ENCODE data around the gene EVA1B. TPM values are rescaled to one million over a fixed set of nuclear protein-coding genes. Genes with fewer than 3 reads are reported as not detected.

Gene EVA1B
- total RNA-seq, 1 donor = 16.3 TPM

DNA sequence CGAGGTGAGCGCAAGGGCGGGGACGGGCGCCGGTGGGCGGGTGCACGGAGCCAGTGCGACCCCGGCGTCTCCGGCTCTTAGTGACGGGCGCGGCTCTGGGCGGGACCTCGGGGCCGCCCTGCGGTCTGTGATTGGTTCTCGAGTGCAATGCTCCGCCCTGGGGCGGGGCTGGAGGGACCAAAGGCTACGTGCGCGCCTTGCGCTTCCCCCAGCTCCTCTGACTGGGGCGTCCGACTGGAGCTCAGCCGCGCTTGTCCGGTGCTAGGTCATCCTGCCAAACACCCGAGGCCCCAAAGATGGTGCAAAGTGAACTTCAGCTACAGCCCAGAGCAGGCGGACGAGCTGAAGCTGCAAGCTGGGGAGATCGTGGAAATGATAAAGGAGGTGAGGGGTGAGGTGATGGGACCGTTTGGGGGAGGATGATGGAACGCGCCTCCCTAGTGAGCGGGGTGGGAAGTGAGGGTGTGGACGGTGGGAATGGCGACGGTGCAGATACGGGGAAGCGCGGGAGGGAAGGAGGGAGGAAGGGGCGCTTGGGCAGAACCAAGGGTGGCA, 16.5 kb downstream of the EVA1B start:
- Histone ChIP-seq H3K27me3 (ENCODE audit: insufficient read depth, low read length) (no peaks in the 10 kb centered on the region), H3K4me3 (ENCODE audit: low read length) (peak overlapping the region; percentile 56), H3K9me3 (ENCODE audit: low read depth, low read length) (no peaks in the 10 kb centered on the region)

DNA sequence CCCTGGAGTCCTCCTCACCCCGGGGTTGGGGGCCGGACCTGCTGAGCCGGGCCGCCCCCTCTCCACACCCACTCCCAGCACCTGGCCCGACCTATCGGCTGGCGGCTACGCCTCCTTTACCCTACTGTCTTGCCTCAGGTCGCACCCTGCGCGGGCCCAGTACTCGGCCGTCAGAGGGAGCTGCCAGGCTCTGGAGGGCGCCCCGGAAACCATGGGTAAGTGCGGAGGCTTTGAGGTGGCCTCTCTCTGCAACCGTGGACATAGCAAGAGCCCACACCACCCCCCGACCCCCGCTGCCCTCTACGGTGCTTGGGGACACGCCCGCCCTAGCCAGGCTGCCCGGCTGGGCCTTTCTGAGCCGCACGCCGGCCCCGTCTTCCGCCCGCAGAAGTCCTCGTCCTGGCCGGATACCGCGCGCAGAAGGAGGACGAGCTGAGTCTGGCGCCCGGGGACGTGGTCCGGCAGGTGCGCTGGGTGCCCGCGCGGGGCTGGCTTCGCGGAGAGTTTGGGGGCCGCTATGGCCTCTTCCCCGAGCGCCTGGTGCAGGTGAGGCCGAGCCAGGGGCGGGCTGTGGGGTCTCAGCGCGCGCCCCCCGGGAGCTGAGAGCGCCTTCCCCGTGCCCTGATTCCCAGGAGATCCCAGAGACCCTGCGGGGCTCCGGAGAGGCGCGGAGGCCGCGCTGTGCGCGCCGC, 17.1 kb downstream of the EVA1B start, which contains the start of gene SH3D21:
Gene SH3D21, plus strand, starts transcription at position 159 of the 692 bp plus-strand sequence. Its CDS starts 53 bp downstream, at position 212.
- peak within 1 kb of the TSS; percentile 56 for H3K4me3 ChIP-seq (ENCODE audit: low read length)
- no peaks in the 10 kb centered on the region for H3K27me3 ChIP-seq (ENCODE audit: insufficient read depth, low read length)
- peaks cover 32% of the 10 kb centered on the region for H3K4me1 ChIP-seq (ENCODE audit: insufficient read depth, low read length)
- H3K9me3 ChIP-seq (ENCODE audit: low read depth, low read length) = no peaks in the 10 kb centered on the region

More for the DNA sequence above, 16.5 kb downstream of the EVA1B start:
- peaks cover 32% of the 10 kb centered on the region for H3K4me1 ChIP-seq (ENCODE audit: insufficient read depth, low read length)

DNA sequence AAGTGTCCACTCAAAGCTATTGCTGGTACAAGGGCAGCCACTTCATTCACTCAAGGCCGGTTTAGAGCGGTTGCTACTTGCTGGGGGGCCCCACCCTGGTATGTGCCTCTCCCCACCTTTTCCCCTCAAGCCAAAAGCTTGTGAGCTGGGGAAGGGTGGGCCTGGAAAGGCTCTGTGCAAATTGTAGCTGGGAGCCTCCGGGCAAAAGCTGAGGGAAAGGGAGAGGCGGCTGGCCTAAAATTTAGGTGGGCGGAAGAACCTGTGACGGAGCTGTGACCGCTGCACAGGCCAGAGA, 17.6 kb downstream of the EVA1B start:
- Histone ChIP-seq H3K27me3 (ENCODE audit: insufficient read depth, low read length) (no peaks in the 10 kb centered on the region), H3K9me3 (ENCODE audit: low read depth, low read length) (no peaks in the 10 kb centered on the region), H3K4me1 (ENCODE audit: insufficient read depth, low read length) (peaks cover 32% of the 10 kb centered on the region), H3K4me3 (ENCODE audit: low read length) (no peak overlapping the region)

DNA sequence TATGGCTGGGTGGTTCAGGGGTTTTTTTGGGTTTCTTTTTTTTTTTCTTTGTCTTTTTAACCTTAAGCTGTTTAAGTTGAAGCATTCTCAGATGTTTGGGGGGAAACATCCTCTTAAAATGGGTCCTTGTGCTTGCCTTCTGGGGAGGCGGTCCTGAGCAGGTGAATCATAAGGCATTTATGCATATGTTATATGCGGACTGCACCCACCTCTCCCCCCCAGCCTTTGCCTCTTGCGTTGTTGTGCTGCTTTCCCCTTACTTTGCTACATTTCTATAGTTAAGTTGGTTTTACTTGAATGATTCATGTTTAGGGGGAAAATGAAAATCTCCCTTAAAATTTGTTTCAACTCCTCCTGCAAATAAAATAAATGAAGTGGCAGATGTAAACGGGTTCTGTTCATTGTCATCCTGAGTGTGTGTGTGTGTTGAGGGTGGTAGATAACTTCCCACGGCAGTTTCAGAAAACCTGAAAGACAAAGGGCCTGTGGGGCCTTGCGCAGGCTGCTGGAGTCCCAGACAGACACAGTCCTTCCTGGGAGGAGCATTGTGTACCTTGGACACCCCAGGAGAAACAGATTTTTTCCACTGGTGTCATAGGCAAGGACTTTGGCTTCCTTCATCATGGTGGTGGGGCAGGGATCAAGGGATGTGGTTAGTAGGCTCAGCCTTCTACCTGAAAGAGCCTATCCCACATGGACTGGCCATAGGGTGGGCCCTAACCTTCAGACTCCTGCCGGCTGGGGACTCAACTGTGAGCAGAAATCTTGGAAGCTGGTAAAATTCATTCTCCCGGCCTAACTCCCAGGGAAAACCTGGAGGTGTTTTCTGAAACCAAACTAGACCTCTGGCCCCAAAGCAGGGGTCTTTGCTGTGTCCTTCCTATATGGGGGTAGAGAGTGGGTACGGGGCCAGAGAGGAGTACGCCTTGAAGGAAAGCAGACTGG, 18.2 kb downstream of the EVA1B start:
- Histone ChIP-seq H3K9me3 (ENCODE audit: low read depth, low read length) (no peaks in the 10 kb centered on the region), H3K27me3 (ENCODE audit: insufficient read depth, low read length) (no peaks in the 10 kb centered on the region), H3K4me1 (ENCODE audit: insufficient read depth, low read length) (peaks cover 32% of the 10 kb centered on the region), H3K4me3 (ENCODE audit: low read length) (no peak overlapping the region)

DNA sequence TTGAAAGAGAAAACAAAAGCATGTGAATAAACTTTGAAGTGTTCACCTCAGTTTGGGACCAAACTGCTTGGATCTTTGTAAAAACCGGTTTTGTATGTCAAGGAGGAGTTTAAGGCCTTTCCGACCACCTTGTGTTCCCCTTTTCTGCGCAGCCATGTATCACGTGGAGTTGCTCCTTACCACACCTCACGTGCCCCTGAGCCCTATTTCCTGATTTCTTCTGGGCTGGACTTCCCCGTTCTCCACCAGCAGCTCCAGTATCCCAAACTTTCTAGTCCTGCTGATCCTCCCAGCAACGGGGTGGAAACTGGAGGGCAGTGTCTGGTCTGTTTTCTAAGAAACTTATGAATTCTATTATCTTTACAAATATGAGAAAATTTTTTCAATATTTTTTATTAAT, 18.9 kb downstream of the EVA1B start:
- Histone ChIP-seq H3K4me1 (ENCODE audit: insufficient read depth, low read length) (peaks cover 38% of the 10 kb centered on the region), H3K9me3 (ENCODE audit: low read depth, low read length) (no peaks in the 10 kb centered on the region), H3K27me3 (ENCODE audit: insufficient read depth, low read length) (no peaks in the 10 kb centered on the region), H3K4me3 (ENCODE audit: low read length) (no peak overlapping the region)

DNA sequence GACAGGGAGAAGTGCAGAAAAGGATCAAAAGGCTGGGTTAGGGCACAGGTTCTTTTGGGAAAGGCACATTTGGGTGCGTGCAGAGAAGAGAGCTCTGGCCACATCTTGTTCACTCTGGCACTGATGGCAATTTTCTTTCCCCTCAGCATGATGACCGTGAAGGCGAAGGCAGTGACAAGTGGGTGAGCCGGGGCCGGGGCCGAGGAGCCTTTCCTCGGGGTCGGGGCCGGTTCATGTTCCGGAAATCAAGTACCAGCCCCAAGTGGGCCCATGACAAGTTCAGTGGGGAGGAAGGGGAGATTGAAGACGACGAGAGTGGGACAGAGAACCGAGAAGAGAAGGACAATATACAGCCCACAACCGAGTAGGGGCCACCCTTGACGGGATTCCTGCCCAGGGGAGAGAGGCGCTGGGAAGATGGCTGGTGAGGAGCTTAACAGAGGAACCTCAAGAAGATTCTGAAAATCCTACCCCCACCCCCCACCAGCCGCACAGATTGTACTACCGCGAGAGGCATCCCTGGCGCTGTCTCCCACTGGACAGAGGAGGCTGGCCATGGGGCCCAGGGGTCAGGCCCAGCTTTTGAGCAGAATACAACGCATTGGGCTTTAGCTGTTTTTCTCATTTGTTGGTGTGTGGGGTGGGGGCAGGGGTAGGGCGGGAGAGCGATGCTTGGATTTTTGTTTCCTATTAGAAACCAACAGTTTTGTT, 19.6 kb downstream of the EVA1B start:
- Histone ChIP-seq H3K4me3 (ENCODE audit: low read length) (no peak overlapping the region), H3K27me3 (ENCODE audit: insufficient read depth, low read length) (no peaks in the 10 kb centered on the region), H3K4me1 (ENCODE audit: insufficient read depth, low read length) (peaks cover 38% of the 10 kb centered on the region), H3K9me3 (ENCODE audit: low read depth, low read length) (no peaks in the 10 kb centered on the region)

DNA sequence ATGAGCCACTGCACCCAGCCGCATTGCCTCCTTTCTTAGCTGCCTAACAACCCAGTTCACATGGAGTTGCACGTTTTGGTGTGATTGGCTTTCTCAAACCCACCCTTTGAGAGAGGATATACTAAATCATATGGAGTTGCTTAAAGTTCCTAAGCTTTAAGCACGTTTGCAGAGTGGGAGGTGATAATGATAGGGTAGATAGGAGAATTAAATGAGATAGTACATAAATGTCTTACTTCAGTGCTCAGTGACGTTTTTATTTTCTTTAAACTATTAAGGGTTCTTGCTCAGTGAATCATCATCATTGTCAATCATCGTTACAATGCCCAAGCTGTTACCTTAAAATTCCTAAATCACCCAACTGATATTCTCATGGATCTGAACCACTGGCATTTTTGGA, 20.2 kb downstream of the EVA1B start:
- no peaks in the 10 kb centered on the region for H3K27me3 ChIP-seq (ENCODE audit: insufficient read depth, low read length)
- no peaks in the 10 kb centered on the region for H3K9me3 ChIP-seq (ENCODE audit: low read depth, low read length)
- no peak overlapping the region for H3K4me3 ChIP-seq (ENCODE audit: low read length)
- peaks cover 38% of the 10 kb centered on the region for H3K4me1 ChIP-seq (ENCODE audit: insufficient read depth, low read length)

DNA sequence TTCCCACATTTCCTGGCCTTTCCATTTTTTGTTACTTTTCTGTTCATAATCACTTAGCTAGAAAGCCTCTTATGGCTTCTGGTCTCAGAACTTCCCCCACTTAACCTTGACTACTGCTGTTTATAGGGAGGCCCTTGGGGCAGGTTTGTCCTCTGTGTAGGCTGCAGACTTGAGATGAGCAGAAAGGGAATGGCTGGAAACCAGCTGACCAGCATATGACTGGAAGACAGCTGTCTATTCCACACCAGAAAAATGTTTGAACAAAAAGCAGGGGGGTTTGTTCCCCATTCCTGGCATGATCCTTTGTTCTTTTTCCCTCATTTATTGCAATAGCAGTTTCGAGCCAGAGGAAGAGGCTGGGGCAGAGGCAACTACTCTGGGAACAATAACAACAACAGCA, 22.2 kb downstream of the EVA1B start:
- Histone ChIP-seq H3K4me1 (ENCODE audit: insufficient read depth, low read length) (peaks cover 29% of the 10 kb centered on the region), H3K4me3 (ENCODE audit: low read length) (no peak overlapping the region), H3K27me3 (ENCODE audit: insufficient read depth, low read length) (no peaks in the 10 kb centered on the region), H3K9me3 (ENCODE audit: low read depth, low read length) (no peaks in the 10 kb centered on the region)

DNA sequence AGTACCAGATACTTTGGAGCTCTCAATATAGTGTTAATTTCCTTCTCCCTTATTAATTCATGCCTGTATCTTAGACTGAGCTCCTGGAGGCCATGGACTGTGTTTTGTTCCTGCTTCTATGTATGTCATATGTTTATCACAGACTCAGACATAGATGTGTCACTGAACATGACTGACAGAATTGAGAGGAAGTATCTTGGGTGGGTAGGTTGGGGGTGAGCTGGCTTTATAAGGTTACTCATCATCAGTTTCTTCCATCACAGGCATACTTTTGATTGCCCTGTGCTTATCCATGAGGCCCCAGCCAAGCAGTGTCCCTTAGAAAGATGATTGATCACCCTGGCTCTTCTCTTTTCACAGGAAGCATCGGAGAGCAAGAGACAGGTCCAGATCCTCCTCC, 22.9 kb downstream of the EVA1B start:
- Histone ChIP-seq H3K9me3 (ENCODE audit: low read depth, low read length) (no peaks in the 10 kb centered on the region), H3K4me1 (ENCODE audit: insufficient read depth, low read length) (peaks cover 22% of the 10 kb centered on the region), H3K27me3 (ENCODE audit: insufficient read depth, low read length) (no peaks in the 10 kb centered on the region), H3K4me3 (ENCODE audit: low read length) (no peak overlapping the region)

DNA sequence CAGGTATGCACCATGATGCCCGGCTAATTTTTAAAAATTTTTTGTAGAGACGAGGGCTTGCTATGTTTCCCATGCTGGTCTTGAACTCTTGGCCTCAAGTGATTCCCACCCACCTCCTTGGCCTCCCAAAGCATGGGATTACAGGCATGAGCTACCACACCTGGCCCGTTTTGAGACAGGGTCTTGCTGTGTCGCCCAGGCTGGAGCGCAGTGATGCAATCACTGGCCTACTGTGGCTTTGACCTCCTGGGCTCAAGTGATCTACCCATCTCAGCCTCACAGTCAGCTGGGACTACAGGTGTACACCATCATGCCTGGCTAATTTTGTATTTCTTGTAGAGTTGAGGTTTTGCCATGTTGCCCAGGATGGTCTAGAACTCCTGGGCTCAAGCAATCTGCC, 24.8 kb downstream of the EVA1B start:
- peaks cover 7% of the 10 kb centered on the region for H3K4me1 ChIP-seq (ENCODE audit: insufficient read depth, low read length)
- no peaks in the 10 kb centered on the region for H3K27me3 ChIP-seq (ENCODE audit: insufficient read depth, low read length)
- no peaks in the 10 kb centered on the region for H3K9me3 ChIP-seq (ENCODE audit: low read depth, low read length)
- H3K4me3 ChIP-seq (ENCODE audit: low read length) = no peak overlapping the region

DNA sequence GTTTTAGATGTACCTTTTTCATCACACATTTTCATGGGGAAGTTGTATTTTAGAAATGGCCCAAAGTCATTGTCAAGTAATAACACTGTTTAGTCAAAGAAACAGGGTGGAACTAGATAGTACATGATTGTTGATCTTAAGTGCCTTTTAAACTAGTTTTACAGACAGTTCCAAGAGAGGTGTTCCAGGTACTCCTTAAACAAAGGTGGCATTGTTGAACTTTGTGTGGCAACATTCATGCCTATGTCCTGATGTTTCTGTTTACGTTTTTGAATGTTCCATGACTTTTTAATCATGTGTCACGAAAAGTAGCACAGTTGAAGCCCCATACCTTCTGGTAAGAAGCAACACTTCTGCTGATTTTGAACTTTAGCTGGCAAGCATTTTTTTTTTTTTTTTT, 26.4 kb downstream of the EVA1B start:
- Histone ChIP-seq H3K27me3 (ENCODE audit: insufficient read depth, low read length) (no peaks in the 10 kb centered on the region), H3K4me1 (ENCODE audit: insufficient read depth, low read length) (peaks cover 6% of the 10 kb centered on the region), H3K9me3 (ENCODE audit: low read depth, low read length) (no peaks in the 10 kb centered on the region), H3K4me3 (ENCODE audit: low read length) (no peak overlapping the region)

DNA sequence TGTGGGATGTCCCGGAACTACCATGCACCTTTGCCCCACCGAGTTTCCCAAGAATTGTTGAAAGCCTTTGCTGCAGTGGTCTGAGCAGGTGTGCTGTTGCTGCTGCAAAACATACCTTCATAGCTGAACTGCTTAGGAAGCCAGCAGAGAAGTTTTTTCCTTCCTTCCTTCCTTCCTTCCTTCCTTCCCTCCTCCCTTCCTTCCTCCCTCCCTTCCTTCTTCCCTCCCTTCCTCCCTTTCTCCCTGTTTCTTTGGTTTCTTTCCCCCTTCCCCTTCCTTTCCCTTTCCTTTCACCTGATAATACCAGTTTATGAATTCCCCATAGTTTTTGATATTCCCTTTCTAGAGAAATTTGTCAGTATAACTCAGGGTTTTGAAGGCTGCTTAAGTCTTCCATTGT, 28.1 kb downstream of the EVA1B start:
- Histone ChIP-seq H3K9me3 (ENCODE audit: low read depth, low read length) (no peaks in the 10 kb centered on the region), H3K27me3 (ENCODE audit: insufficient read depth, low read length) (no peaks in the 10 kb centered on the region), H3K4me3 (ENCODE audit: low read length) (no peak overlapping the region), H3K4me1 (ENCODE audit: insufficient read depth, low read length) (peaks cover 6% of the 10 kb centered on the region)

DNA sequence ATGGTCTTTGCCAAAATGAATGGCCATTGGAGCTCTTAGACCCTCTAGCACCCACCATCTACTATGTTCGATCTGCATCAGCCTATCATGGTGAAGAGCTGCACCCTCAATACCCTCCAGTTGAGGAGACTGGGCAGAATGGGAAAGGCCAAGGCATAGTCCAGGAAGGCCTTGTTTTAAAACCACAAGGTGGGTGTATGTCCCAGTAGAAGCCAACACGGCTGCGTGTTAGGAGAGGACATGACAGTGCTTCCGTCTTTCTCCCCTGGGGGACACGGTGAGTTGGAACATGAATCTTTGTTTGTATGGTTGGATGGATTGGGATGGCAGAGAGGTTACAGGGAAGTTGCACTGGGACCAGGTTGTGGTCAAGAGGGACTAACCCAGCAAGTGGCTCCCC, 35.9 kb downstream of the EVA1B start:
- no peaks in the 10 kb centered on the region for H3K4me1 ChIP-seq (ENCODE audit: insufficient read depth, low read length)

DNA sequence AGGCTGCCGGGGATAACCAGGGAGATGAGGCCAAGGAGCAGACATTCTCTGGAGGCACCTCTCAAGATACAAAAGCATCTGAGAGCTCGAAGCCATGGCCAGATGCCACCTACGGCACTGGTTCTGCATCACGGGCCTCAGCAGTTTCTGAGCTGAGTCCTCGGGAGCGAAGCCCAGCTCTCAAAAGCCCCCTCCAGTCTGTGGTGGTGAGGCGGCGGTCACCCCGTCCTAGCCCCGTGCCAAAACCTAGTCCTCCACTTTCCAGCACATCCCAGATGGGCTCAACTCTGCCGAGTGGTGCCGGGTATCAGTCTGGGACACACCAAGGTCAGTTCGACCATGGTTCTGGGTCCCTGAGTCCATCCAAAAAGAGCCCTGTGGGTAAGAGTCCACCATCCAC, 36.6 kb downstream of the EVA1B start:
- no peaks in the 10 kb centered on the region for H3K27me3 ChIP-seq (ENCODE audit: insufficient read depth, low read length)
- no peak overlapping the region for H3K4me3 ChIP-seq (ENCODE audit: low read length)
- no peaks in the 10 kb centered on the region for H3K9me3 ChIP-seq (ENCODE audit: low read depth, low read length)
- no peaks in the 10 kb centered on the region for H3K4me1 ChIP-seq (ENCODE audit: insufficient read depth, low read length)

More for the DNA sequence above, 35.9 kb downstream of the EVA1B start:
- Histone ChIP-seq H3K9me3 (ENCODE audit: low read depth, low read length) (no peaks in the 10 kb centered on the region), H3K4me3 (ENCODE audit: low read length) (no peak overlapping the region), H3K27me3 (ENCODE audit: insufficient read depth, low read length) (no peaks in the 10 kb centered on the region)

Data from mononuclear cell (primary cell).